GM18526 (cell line): ENCODE data around the gene USP48.

Source experiments
- POLR2A ChIP-seq: IDR thresholded peaks from 3 replicates; pipeline ENCODE4 v1.6.1; 2011; ENCODE audit not compliant: insufficient read length; ENCODE audit errors: extremely low read depth

Gene USP48

GRCh38 chr1:21663248-21663950 lies 119.5 kb downstream of the USP48 start:
- TF ChIP-seq POLR2A, result no peak

- TF ChIP-seq POLR2A, result no peak
Measured at GRCh38 chr1:21662426-21663247, 120.3 kb downstream of the USP48 start.

- no peak for TF ChIP-seq POLR2A
Measured at GRCh38 chr1:21661886-21662285, 121.1 kb downstream of the USP48 start.

GRCh38 chr1:21659924-21660326 lies 123.0 kb downstream of the USP48 start:
- no peak for TF ChIP-seq POLR2A

- no peak for TF ChIP-seq POLR2A
Measured at GRCh38 chr1:21659099-21659923, 123.6 kb downstream of the USP48 start.

- TF ChIP-seq POLR2A, result no peak
Measured at GRCh38 chr1:21657456-21658190, 125.3 kb downstream of the USP48 start.

GRCh38 chr1:21655748-21656147 lies 127.2 kb downstream of the USP48 start:
- no peak for TF ChIP-seq POLR2A

- TF ChIP-seq POLR2A, result no peak
Measured at GRCh38 chr1:21655259-21655658, 127.7 kb downstream of the USP48 start.

GRCh38 chr1:21654209-21654608 lies 128.7 kb downstream of the USP48 start:
- no peak for TF ChIP-seq POLR2A

- TF ChIP-seq POLR2A, result no peak
Measured at GRCh38 chr1:21653744-21654100, 129.2 kb downstream of the USP48 start.

GRCh38 chr1:21652937-21653743 lies 129.8 kb downstream of the USP48 start:
- no peak for TF ChIP-seq POLR2A

- no peak for TF ChIP-seq POLR2A
Measured at GRCh38 chr1:21652101-21652936, 130.6 kb downstream of the USP48 start.

GRCh38 chr1:21651214-21652042 lies 131.5 kb downstream of the USP48 start:
- no peak for TF ChIP-seq POLR2A

- no peak for TF ChIP-seq POLR2A
Measured at GRCh38 chr1:21650400-21650799, 132.5 kb downstream of the USP48 start.
